Esophagus muscularis mucosa (tissue), 3 donors: ENCODE results near the gene ZBTB7B.

Experiments
- POLR2A ChIP-seq: fragments of 450-650 bp; IDR thresholded peaks from one replicate; pipeline ENCODE4 v1.6.1; 2017; ENCODE audit warnings: antibody characterized with exemption, moderate library complexity, mild to moderate bottlenecking, low read depth
- TF ChIP-seq, protein P1 (sequence below), 3 experiments: fragments of 200-600 bp in 2 of 3; fragments of 450-650 bp in 1 of 3; sonication (generic) in 2 of 3; IDR thresholded peaks; one replicate each; pipeline ENCODE4 v1.5.1; 2017 to 2019; ENCODE audit warnings: antibody characterized with exemption in 3 of 3, mild to moderate bottlenecking in 2 of 3, moderate library complexity in 1 of 3

DNA sequence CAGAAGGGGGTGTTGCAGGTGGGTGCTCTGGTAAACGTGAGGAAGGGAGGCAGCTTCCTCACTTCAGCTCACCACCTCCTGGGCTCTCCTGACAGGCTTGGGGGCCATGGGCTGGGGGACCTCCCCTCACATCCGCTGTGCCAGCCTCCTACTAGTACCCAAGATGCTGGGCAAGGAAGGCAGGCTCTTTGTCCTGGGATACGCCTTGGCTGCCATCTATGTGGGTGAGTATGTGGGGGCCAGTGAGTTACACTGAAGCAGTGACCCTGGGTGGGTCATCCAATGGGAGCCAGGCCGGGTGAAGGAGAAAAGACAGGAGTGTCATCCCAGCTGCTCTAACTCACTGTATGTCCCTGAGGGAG is 36.7 kb downstream of the ZBTB7B start:
- TF ChIP-seq, protein P1, sequence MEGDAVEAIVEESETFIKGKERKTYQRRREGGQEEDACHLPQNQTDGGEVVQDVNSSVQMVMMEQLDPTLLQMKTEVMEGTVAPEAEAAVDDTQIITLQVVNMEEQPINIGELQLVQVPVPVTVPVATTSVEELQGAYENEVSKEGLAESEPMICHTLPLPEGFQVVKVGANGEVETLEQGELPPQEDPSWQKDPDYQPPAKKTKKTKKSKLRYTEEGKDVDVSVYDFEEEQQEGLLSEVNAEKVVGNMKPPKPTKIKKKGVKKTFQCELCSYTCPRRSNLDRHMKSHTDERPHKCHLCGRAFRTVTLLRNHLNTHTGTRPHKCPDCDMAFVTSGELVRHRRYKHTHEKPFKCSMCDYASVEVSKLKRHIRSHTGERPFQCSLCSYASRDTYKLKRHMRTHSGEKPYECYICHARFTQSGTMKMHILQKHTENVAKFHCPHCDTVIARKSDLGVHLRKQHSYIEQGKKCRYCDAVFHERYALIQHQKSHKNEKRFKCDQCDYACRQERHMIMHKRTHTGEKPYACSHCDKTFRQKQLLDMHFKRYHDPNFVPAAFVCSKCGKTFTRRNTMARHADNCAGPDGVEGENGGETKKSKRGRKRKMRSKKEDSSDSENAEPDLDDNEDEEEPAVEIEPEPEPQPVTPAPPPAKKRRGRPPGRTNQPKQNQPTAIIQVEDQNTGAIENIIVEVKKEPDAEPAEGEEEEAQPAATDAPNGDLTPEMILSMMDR (IDR thresholded peaks at IDR 0.05) = no peak
- no peak for TF ChIP-seq POLR2A
